Stimulated activated CD8-positive, alpha-beta memory T cell treated with anti-CD3 and anti-CD28 coated beads, Interleukin-12 subunit alpha, Interleukin-12 subunit beta, amount 100 ng/mL, for 1 hour (primary cell): ENCODE data around the gene SMG1.
"Not testable (repeated sequence)": the region's sequence is repeated elsewhere in the genome, so short reads cannot be mapped to it uniquely, and the experiment has no call there.

Source experiments
- DNase-seq: peaks from one replicate; pipeline ENCODE4 v3.0.0-alpha.2; 2020; ENCODE audit warnings: low read depth

The SMG1 gene

GRCh38 chr16:18800293-18800692 lies 125.9 kb downstream of the SMG1 start:
- DNase-seq, result no peak

- no peak for DNase-seq
Observed at GRCh38 chr16:18799500-18799899, 126.7 kb downstream of the SMG1 start.

GRCh38 chr16:18797746-18798145 lies 128.5 kb downstream of the SMG1 start:
- no peak for DNase-seq

- DNase-seq, result no peak
Observed at GRCh38 chr16:18796377-18796776, 129.8 kb downstream of the SMG1 start.

GRCh38 chr16:18792836-18793433 lies 133.3 kb downstream of the SMG1 start:
- DNase-seq, result no peak

GRCh38 chr16:18789850-18790706 lies 136.1 kb downstream of the SMG1 start, which contains the start of gene RPS15A:
Gene RPS15A (minus strand): TSS chr16:18790334. CDS start chr16:18789113, 1,221 bp downstream.
- DNase-seq, result peak; percentile 83

- no peak for DNase-seq
Observed at GRCh38 chr16:18789515-18789849, 136.7 kb downstream of the SMG1 start.

GRCh38 chr16:18788828-18789514 lies 137.2 kb downstream of the SMG1 start:
- no peak for DNase-seq

- no peak for DNase-seq
Observed at GRCh38 chr16:18784917-18785623, 141.1 kb downstream of the SMG1 start.

- no peak for DNase-seq
Observed at GRCh38 chr16:18783430-18784341, 142.5 kb downstream of the SMG1 start.

- no peak for DNase-seq
Observed at GRCh38 chr16:18782697-18783429, 143.3 kb downstream of the SMG1 start.

- not testable (repeated sequence) for DNase-seq
Observed at GRCh38 chr16:18781232-18781631, 145.0 kb downstream of the SMG1 start.

- not testable (repeated sequence) for DNase-seq
Observed at GRCh38 chr16:18780460-18781026, 145.7 kb downstream of the SMG1 start.

GRCh38 chr16:18777664-18778063 lies 148.5 kb downstream of the SMG1 start:
- DNase-seq, result not testable (repeated sequence)

- DNase-seq, result not testable (repeated sequence)
Observed at GRCh38 chr16:18776334-18776733, 149.9 kb downstream of the SMG1 start.

- DNase-seq, result not testable (repeated sequence)
Observed at GRCh38 chr16:18774651-18775050, 151.6 kb downstream of the SMG1 start.

- DNase-seq, result not testable (repeated sequence)
Observed at GRCh38 chr16:18772171-18772570, 154.0 kb downstream of the SMG1 start.

GRCh38 chr16:18770336-18770962 lies 155.8 kb downstream of the SMG1 start:
- DNase-seq, result not testable (repeated sequence)

GRCh38 chr16:18767217-18767616 lies 159.0 kb downstream of the SMG1 start:
- DNase-seq, result not testable (repeated sequence)

- DNase-seq, result not testable (repeated sequence)
Observed at GRCh38 chr16:18762713-18763112, 163.5 kb downstream of the SMG1 start.
